ENCODE data around the gene EHBP1L1.
A peak's percentile ranks its signal among the peaks of the same experiment; 100 is the strongest.

Gene EHBP1L1

GRCh38 chr11:65545853-65546216, 30.0 kb upstream of the EHBP1L1 start:
- ChIA-PET POLR2A (ENCODE audit: low non-redundant PET) (interaction anchor here (0.5 kb wide), 1 partner anchor 17 kb away, joined by 3 read pairs; no protein-coding TSS in a partner anchor), CTCF (no interaction called here)
- no peak for TF ChIP-seq CTCF (conservative IDR thresholded peaks at IDR 0.05; ENCODE audit: low read depth)
- H3K27ac ChIP-seq, result peak overlapping the region; percentile 45
- no peak for DNase-seq (ENCODE audit: low spot score)

- ChIA-PET POLR2A (ENCODE audit: low non-redundant PET) (interaction anchor here (0.6 kb wide), 2 partner anchors 117 to 123 kb away, joined by 3 to 4 read pairs; no protein-coding TSS in a partner anchor), CTCF (interaction anchor here (1.0 kb wide), 1 partner anchor 27 kb away, joined by 3 read pairs; no protein-coding TSS in a partner anchor)
- no peak for TF ChIP-seq CTCF (conservative IDR thresholded peaks at IDR 0.05; ENCODE audit: low read depth)
- DNase-seq (ENCODE audit: low spot score), result peak; percentile 92
- peak overlapping the region; percentile 45 for H3K27ac ChIP-seq
Measured at GRCh38 chr11:65546217-65546958, 29.5 kb upstream of the EHBP1L1 start.

- TF ChIP-seq CTCF (conservative IDR thresholded peaks at IDR 0.05; ENCODE audit: low read depth), result no peak
- ChIA-PET POLR2A (ENCODE audit: low non-redundant PET) (interaction anchor here (0.6 kb wide), 1 partner anchor 43 kb away, joined by 3 read pairs; no protein-coding TSS in a partner anchor), CTCF (interaction anchor here (0.5 to 1.0 kb wide), 2 partner anchors 19 to 159 kb away, joined by 3 to 4 read pairs; no protein-coding TSS in a partner anchor)
- no peak for DNase-seq (ENCODE audit: low spot score)
- no peak overlapping the region for H3K27ac ChIP-seq
Measured at GRCh38 chr11:65547446-65548125, 28.3 kb upstream of the EHBP1L1 start.

GRCh38 chr11:65548395-65548794, 27.5 kb upstream of the EHBP1L1 start:
- TF ChIP-seq CTCF (conservative IDR thresholded peaks at IDR 0.05; ENCODE audit: low read depth), result no peak
- no peak overlapping the region for H3K27ac ChIP-seq
- POLR2A ChIA-PET (ENCODE audit: low non-redundant PET), result no interaction called here
- DNase-seq (ENCODE audit: low spot score), result no peak
- CTCF ChIA-PET, result interaction anchor here (0.6 to 1.4 kb wide), 4 partner anchors 11 to 1099 kb away, joined by 3 to 4 read pairs (median 3); no protein-coding TSS in a partner anchor

- POLR2A ChIA-PET (ENCODE audit: low non-redundant PET), result no interaction called here
Measured at GRCh38 chr11:65549096-65549495, 26.8 kb upstream of the EHBP1L1 start.

More at GRCh38 chr11:65549096-65549495, 26.8 kb upstream of the EHBP1L1 start:
- no peak for DNase-seq (ENCODE audit: low spot score)
- CTCF ChIA-PET, result interaction anchor here (0.6 to 1.4 kb wide), 3 partner anchors 10 to 23 kb away, joined by 3 to 4 read pairs (median 4); no protein-coding TSS in a partner anchor
- no peak for TF ChIP-seq CTCF (conservative IDR thresholded peaks at IDR 0.05; ENCODE audit: low read depth)
- H3K27ac ChIP-seq, result no peak overlapping the region
